MM.1S (cell line): ENCODE results near the gene WNK1.

Experiments used
- DNase-seq: peaks from one replicate; pipeline ENCODE4 v3.0.0-alpha.2; 2015
- H2AFZ ChIP-seq: fragments of 300-600 bp; sonication (generic); 2 replicates; pipeline ENCODE4 v1.6.0; 2016; ENCODE audit warnings: antibody characterized with exemption, low read length
- H3F3A ChIP-seq: fragments of 300-600 bp; sonication (generic); 2 replicates; pipeline ENCODE4 v1.6.1; 2016; ENCODE audit warnings: mild to moderate bottlenecking, antibody characterized with exemption, low read length, moderate library complexity, mixed read lengths; ENCODE audit not compliant: insufficient read depth
- H3K27ac ChIP-seq: fragments of 300-600 bp; sonication (generic); 2 replicates; pipeline ENCODE4 v1.5.1; 2016; ENCODE audit warnings: mild to moderate bottlenecking, low read length
- H3K27me3 ChIP-seq: fragments of 300-600 bp; sonication (generic); replicated peaks from 2 replicates; pipeline ENCODE4 v1.6.0; 2016; ENCODE audit warnings: low read length; ENCODE audit not compliant: insufficient read depth
- H3K36me3 ChIP-seq: fragments of 300-600 bp; sonication (generic); replicated peaks from 2 replicates; pipeline ENCODE4 v1.6.1; 2016; ENCODE audit warnings: mild to moderate bottlenecking, low read length, mixed read lengths; ENCODE audit not compliant: insufficient read depth
- H3K4me1 ChIP-seq: fragments of 300-600 bp; sonication (generic); 2 replicates; pipeline ENCODE4 v1.6.1; 2016; ENCODE audit warnings: low read length, mixed read lengths
- H3K4me2 ChIP-seq: fragments of 300-600 bp; sonication (generic); 2 replicates; pipeline ENCODE4 v1.6.0; 2016; ENCODE audit warnings: low read depth, low read length
- H3K4me3 ChIP-seq: fragments of 300-600 bp; sonication (generic); 2 replicates; pipeline ENCODE4 v1.5.1; 2016; ENCODE audit warnings: low read length, mixed read lengths
- H3K79me2 ChIP-seq: fragments of 300-600 bp; sonication (generic); 2 replicates; pipeline ENCODE4 v1.6.1; 2016; ENCODE audit warnings: mixed run types, low read length, mixed read lengths
- H3K9ac ChIP-seq: fragments of 300-600 bp; sonication (generic); 2 replicates; pipeline ENCODE4 v1.6.1; 2016; ENCODE audit warnings: low read length, mixed read lengths
- H3K9me2 ChIP-seq: fragments of 300-600 bp; sonication (generic); replicated peaks from 2 replicates; pipeline ENCODE4 v1.6.1; 2016; ENCODE audit warnings: mild to moderate bottlenecking, low read length, mixed read lengths; ENCODE audit not compliant: insufficient read depth
- H3K9me3 ChIP-seq: fragments of 300-600 bp; sonication (generic); replicated peaks from 2 replicates; pipeline ENCODE4 v1.6.1; 2016; ENCODE audit warnings: mild to moderate bottlenecking, low read length, mixed read lengths; ENCODE audit not compliant: insufficient read depth
- H4K20me1 ChIP-seq: fragments of 300-600 bp; sonication (generic); 2 replicates; pipeline ENCODE4 v1.6.1; 2016; ENCODE audit warnings: mild to moderate bottlenecking, low read length, moderate library complexity, mixed read lengths; ENCODE audit not compliant: insufficient read depth
- CTCF ChIP-seq: fragments of 300-600 bp; sonication (generic); IDR thresholded peaks from 2 replicates; pipeline ENCODE4 v1.5.1; 2016; ENCODE audit warnings: antibody characterized with exemption, low read length, mixed read lengths
- EZH2 ChIP-seq: fragments of 300-600 bp; sonication (generic); optimal IDR thresholded peaks from 2 replicates; pipeline ENCODE3; 2017; ENCODE audit warnings: low read depth, mild to moderate bottlenecking, antibody characterized with exemption, low read length, mixed read lengths
- EZH2phosphoT487 ChIP-seq: fragments of 300-600 bp; sonication (generic); IDR thresholded peaks from 2 replicates; pipeline ENCODE4 v1.6.1; 2018; ENCODE audit warnings: antibody characterized with exemption, low read length

The WNK1 gene

GRCh38 chr12:897386-897785 is 145.0 kb downstream of the WNK1 start:
- no peaks in the 10 kb centered on the region for H3K79me2 ChIP-seq
- H3K27me3 ChIP-seq, result no peaks in the 10 kb centered on the region
- peaks cover 9% of the 10 kb centered on the region; the same call in 1 of the 2 replicates for H3K36me3 ChIP-seq
- no peaks in the 10 kb centered on the region for H3K9me2 ChIP-seq
- no peaks in the 10 kb centered on the region for H3K4me1 ChIP-seq
- H3K4me3 ChIP-seq, result no peak overlapping the region
- H4K20me1 ChIP-seq, result no peaks in the 10 kb centered on the region
- H3K9ac ChIP-seq, result no peak overlapping the region
- no peak overlapping the region for H2AFZ ChIP-seq
- TF ChIP-seq EZH2 (no peak), CTCF (no peak), EZH2phosphoT487 (no peak)
- H3K9me3 ChIP-seq, result no peaks in the 10 kb centered on the region
- DNase-seq, result no peak
- H3K4me2 ChIP-seq, result no peak overlapping the region
- no peaks in the 10 kb centered on the region for H3F3A ChIP-seq
- no peak overlapping the region for H3K27ac ChIP-seq

DNA sequence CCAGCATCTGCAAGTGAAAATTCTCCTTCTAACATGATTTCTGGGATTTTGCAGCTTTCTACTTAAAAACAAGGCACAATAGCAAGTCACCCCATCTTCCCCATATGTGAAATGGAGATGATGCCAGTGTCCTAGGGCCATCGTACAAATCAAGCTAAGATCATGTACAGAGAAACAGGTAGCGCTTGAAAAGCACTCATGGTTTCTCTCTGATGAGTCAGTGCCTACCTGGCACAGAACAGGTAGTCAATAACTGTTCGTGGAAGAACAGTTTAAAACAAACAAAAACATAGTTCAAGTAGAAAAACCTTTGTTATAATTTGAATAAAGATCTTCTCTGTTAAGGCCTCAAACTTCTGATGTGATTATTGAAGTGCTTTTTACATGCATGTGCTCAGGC is 150.2 kb downstream of the WNK1 start:
- peaks cover under 1% of the 10 kb centered on the region; the same call in 1 of the 2 replicates for H3K36me3 ChIP-seq
- H3K4me1 ChIP-seq, result no peaks in the 10 kb centered on the region
- no peak overlapping the region for H2AFZ ChIP-seq
- TF ChIP-seq EZH2phosphoT487 (no peak), EZH2 (no peak), CTCF (no peak)
- no peak for DNase-seq
- H3K4me3 ChIP-seq, result no peak overlapping the region
- H3K4me2 ChIP-seq, result no peak overlapping the region
- no peaks in the 10 kb centered on the region for H3F3A ChIP-seq
- H3K79me2 ChIP-seq, result no peaks in the 10 kb centered on the region
- no peaks in the 10 kb centered on the region for H3K27me3 ChIP-seq
- H4K20me1 ChIP-seq, result no peaks in the 10 kb centered on the region
- H3K9me3 ChIP-seq, result no peaks in the 10 kb centered on the region
- no peaks in the 10 kb centered on the region for H3K9me2 ChIP-seq
- H3K27ac ChIP-seq, result no peak overlapping the region
- no peak overlapping the region for H3K9ac ChIP-seq

- H3K27ac ChIP-seq, result no peak overlapping the region
- H3K79me2 ChIP-seq, result no peaks in the 10 kb centered on the region
- H4K20me1 ChIP-seq, result no peaks in the 10 kb centered on the region
- H3K9me3 ChIP-seq, result no peaks in the 10 kb centered on the region
- H3K4me1 ChIP-seq, result no peaks in the 10 kb centered on the region
- TF ChIP-seq EZH2phosphoT487, result no peak
- TF ChIP-seq CTCF, result no peak
- no peak for TF ChIP-seq EZH2
- H3F3A ChIP-seq, result no peaks in the 10 kb centered on the region
- H3K4me2 ChIP-seq, result no peak overlapping the region
- no peaks in the 10 kb centered on the region for H3K36me3 ChIP-seq
- no peak for DNase-seq
- H3K27me3 ChIP-seq, result no peaks in the 10 kb centered on the region
- H2AFZ ChIP-seq, result no peak overlapping the region
- H3K9me2 ChIP-seq, result no peaks in the 10 kb centered on the region
- no peak overlapping the region for H3K9ac ChIP-seq
- no peak overlapping the region for H3K4me3 ChIP-seq
Measured at GRCh38 chr12:903055-903454, 150.7 kb downstream of the WNK1 start.
